ENCODE results near the gene TMEM63C.

GRCh38 chr14:77253333-77254190 is 72.0 kb downstream of the TMEM63C start:
- TF ChIP-seq POLR2A (IDR thresholded peaks at IDR 0.05) = no peak
- TF ChIP-seq, protein P1, sequence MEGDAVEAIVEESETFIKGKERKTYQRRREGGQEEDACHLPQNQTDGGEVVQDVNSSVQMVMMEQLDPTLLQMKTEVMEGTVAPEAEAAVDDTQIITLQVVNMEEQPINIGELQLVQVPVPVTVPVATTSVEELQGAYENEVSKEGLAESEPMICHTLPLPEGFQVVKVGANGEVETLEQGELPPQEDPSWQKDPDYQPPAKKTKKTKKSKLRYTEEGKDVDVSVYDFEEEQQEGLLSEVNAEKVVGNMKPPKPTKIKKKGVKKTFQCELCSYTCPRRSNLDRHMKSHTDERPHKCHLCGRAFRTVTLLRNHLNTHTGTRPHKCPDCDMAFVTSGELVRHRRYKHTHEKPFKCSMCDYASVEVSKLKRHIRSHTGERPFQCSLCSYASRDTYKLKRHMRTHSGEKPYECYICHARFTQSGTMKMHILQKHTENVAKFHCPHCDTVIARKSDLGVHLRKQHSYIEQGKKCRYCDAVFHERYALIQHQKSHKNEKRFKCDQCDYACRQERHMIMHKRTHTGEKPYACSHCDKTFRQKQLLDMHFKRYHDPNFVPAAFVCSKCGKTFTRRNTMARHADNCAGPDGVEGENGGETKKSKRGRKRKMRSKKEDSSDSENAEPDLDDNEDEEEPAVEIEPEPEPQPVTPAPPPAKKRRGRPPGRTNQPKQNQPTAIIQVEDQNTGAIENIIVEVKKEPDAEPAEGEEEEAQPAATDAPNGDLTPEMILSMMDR (IDR thresholded peaks at IDR 0.05) = no peak
